LNCAP (cell line): ENCODE data around the gene SCN2A.

ENCODE experiments used
- CTCF ChIP-seq: fragments of 450-650 bp; IDR thresholded peaks from 2 replicates; pipeline ENCODE4 v1.5.1; 2017; ENCODE audit warnings: mild to moderate bottlenecking

The SCN2A gene

DNA sequence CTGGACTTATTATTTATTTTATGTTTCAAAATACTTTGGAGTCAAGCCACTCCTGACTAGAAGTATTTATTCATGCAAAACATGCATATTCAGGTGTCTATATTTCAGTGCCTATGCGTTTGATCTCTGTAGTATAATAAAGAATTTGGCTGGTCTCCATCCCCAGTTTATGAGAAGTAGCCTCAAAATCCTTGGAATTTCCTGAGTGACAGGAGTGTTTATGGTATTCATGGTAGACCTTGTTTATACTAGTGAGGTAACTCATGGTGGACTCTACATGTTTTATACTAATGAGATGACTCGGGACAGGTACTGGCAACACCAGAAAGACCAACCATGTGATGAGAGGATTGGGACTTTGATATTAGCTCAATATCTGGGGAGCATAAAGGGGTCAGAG, 186.3 kb downstream of the SCN2A start:
- TF ChIP-seq CTCF: no peak

DNA sequence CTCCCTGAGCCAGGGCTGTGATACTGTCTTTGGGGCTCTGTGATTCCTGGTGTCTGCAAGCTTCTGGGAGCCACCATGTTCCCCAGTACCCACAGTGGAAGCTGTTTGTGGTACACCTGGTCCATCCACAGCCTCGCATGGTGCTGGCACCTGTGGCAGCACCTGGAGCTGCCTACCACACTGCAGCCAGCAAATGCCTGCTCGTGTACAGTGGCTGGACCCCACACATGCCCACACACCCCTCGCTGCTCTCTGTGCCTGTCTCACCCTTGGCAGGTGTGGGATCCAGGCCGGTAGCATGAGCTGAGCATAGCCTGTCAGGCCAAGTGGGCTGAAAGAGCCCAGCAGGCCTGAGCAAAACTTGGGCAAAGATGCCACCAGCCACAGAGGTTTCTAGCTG, 188.5 kb downstream of the SCN2A start:
- TF ChIP-seq CTCF: no peak

DNA sequence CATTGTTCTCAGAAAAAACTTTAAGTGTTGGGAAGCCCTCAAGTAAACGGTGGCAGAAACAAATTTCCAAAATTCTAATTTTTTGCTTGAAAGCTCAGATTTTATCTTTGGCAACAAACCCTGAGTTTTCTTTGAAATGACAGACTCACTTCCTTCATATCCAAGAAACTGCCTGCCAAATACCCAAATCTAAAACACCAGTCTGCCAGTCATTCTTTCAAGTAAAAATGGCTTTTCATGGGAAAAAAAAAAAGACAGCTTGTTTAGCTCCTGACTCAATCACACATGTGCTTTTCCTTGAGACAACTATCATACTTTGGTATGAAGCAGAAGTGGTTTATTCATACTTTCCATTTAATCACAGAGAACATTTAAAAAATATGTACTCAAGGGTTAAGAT, 189.7 kb downstream of the SCN2A start:
- no peak for TF ChIP-seq CTCF

DNA sequence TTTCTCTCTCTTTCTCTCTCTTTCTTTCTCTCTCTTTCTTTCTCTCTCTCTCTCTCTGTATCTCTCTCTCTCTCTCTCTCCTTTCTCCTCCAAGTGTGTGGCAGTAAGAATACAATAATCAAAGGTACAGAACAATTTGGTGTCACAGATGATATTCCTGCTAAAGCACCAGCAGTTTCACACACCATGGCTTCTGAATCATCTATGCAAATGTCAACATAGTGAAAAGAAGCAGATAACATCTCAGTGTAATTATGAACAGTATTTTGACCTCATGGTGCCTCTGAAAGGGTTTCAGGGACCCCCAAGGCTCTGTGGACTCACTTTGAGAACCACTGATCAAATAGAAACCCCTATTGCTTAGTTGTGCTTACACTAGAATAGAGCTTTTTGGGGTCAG, 191.8 kb downstream of the SCN2A start:
- TF ChIP-seq CTCF: no peak

DNA sequence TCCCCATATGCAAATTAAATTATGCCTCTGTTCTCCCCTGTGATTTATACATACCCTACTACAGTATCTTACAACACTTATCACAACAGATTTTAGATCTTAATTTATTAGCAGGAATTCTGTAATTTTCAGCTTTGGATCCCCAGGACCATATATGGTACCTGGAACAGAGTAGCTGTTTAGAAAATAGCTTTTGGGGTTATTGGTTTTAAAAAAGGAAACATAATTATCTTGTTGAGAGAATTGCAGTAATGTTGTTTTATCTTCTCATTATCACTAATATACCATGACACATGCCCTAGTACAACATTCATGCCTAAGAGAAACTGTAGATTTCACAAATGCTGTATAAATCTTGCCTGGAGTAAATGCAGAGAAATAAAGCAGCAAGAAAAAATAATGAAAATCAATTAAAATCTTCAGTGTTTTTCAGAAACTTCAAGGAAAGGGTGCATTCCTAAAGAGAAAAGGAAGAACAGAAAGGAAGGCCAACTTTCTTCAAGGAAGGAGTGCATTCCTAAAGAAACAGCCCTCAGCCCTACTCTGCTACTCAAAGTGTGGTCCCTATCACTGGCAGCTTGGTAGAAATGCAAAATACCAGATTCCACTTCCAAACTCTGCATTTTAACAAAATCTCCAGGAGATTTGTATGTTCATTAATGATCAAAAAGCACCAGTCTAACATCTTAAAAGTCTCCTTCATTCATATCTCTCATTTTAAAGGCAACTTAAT, 193.2 kb downstream of the SCN2A start:
- TF ChIP-seq CTCF: no peak

GRCh38 chr2:165434865-165435496, 195.8 kb downstream of the SCN2A start:
- TF ChIP-seq CTCF: no peak

DNA sequence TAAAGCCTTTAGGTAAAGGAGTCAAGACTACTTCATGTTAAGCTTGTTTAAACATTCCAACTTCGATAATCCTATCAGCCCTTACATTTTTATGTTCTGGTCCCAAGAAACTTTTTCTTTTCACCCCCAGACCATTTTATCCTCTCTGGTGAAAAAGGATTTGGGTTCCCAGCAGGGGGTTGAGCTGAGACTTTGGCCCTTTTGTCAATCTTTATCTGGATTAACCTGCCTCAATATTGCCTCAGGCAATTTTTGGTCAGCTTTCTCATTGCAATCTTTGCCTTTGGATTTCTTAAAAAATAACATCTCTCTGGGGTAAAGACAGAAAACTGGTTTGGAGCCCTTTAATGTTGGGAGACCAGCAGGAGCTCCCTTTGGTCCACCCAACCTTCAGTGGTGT, 196.4 kb downstream of the SCN2A start:
- no peak for TF ChIP-seq CTCF
